Heart left ventricle (tissue), 16 donors: Measurements from ENCODE around the gene ASTN2. TPM values are rescaled to one million over a fixed set of nuclear protein-coding genes. Genes with fewer than 3 reads are reported as not detected.

ENCODE experiments used
- ATAC-seq, 4 donors: fragments of 200-7000 bp; cut with Tn5 transposase; one replicate each; pipeline ENCODE4 v1.9.1; 2020 to 2022; ENCODE audit warnings: moderate library complexity in 4 of 4, mild to moderate bottlenecking in 3 of 4, moderate number of reproducible peaks in 1 of 4
- DNase-seq, 5 donors: peaks; one replicate each; pipeline ENCODE4 v3.0.0-alpha.2; 2020
- H3K27ac ChIP-seq, 12 donors: fragments of 200-600 bp; sonication (generic) in 4 of 12; one replicate each; pipeline versions ENCODE4 v1.5.0 to v1.8.0; 2016 to 2022; ENCODE audit warnings: mild to moderate bottlenecking in 2 of 12
- H3K27me3 ChIP-seq, 9 donors: fragments of 200-600 bp; sonication (generic) in 2 of 9; one replicate each; pipeline versions ENCODE4 v1.5.1 to v1.8.0; 2016 to 2022; ENCODE audit warnings: mild to moderate bottlenecking in 3 of 9
- H3K36me3 ChIP-seq, 9 donors: fragments of 200-600 bp; sonication (generic) in 2 of 9; one replicate each; pipeline versions ENCODE4 v1.5.0 to v1.8.0; 2018 to 2022; ENCODE audit warnings: mild to moderate bottlenecking in 2 of 9
- H3K4me1 ChIP-seq, 12 donors: fragments of 200-600 bp; sonication (generic) in 4 of 12; one replicate each; pipeline versions ENCODE4 v1.5.0 to v1.8.0; 2016 to 2022; ENCODE audit warnings: mild to moderate bottlenecking in 3 of 12
- H3K4me3 ChIP-seq, 12 donors: fragments of 200-600 bp; sonication (generic) in 4 of 12; one replicate each; pipeline versions ENCODE4 v1.5.0 to v1.8.0; 2017 to 2022; ENCODE audit warnings: mild to moderate bottlenecking in 9 of 12, moderate library complexity in 4 of 12
- H3K9me3 ChIP-seq, 12 donors: fragments of 200-600 bp; sonication (generic) in 4 of 12; one replicate each; pipeline versions ENCODE4 v1.5.0 to v1.8.0; 2016 to 2022; ENCODE audit warnings: mild to moderate bottlenecking in 1 of 12
- CTCF ChIP-seq, 12 donors: fragments of 200-600 bp; sonication (generic) in 4 of 12; IDR thresholded peaks; one replicate each; pipeline versions ENCODE4 v1.5.0 to v1.8.0; 2018 to 2022; ENCODE audit warnings: antibody characterized with exemption in 12 of 12, mild to moderate bottlenecking in 5 of 12
- POLR2A ChIP-seq, 2 donors: fragments of 450-650 bp; IDR thresholded peaks; one replicate each; pipeline ENCODE4 v1.6.1; 2017; ENCODE audit warnings: antibody characterized with exemption in 2 of 2, mild to moderate bottlenecking in 2 of 2, moderate library complexity in 2 of 2
- WGBS, 4 donors: extraction: QIAGEN DNeasy Blood & Tissue Kit in 2 of 4; methylation state at CpG; one replicate each; pipeline versions ENCODE4 v1.1.5 to v1.1.7; 2013 to 2018; 5-methylcytosine and 5-hydroxymethylcytosine counted together
- intact Hi-C, 10 donors: fragments of 100-400 bp; cut with DNase I; formaldehyde crosslinking; loops; one replicate each; pipeline versions ENCODE4 v1.11.1 to v1.14.2; 2022
- polyA plus RNA-seq, 2 donors: library from polyadenylated mRNA; stranded (reverse); fragments of 200-250 nt; gene quantifications; one replicate each; pipeline ENCODE4 v1.2.3, GENCODE V29; 2013
- total RNA-seq, 9 donors: library from RNA; depleted of rRNA in 2 of 9; stranded (reverse); fragments of >200 nt in 2 of 9; fragmentation: NEBNext Ultra II Directional in 3 of 9; extraction: Animal tissue kit (Norgen Biotek cat#: 25700) in 3 of 9; gene quantifications; one replicate each; pipeline versions ENCODE4 v1.1.0 to v1.2.4, GENCODE V29; 2016 to 2023
- donor health status: ischemic (EF 13 %, LVEDD 7.1; RV severe dilation, severe dysfunction).
- donor health status: healthy with polysubstance abuse.
- donor health status: DM: no; HTN: yes; CAD: no.
- donor health status: DM: no; HTN: no; CAD: no.
- donor health status: ischemic (EF 25% LVEDD 6.9; RV normal size, moderate dysfunction).
- donor health status: ischemic (EF 25% LVEDD 5.7; RV mildly dilated, moderate dysfunction).
- donor health status: healthy.
- donor health status: DM: yes; HTN: yes; CAD: no.
- donor health status: ischemic (EF 35%, LVEDD 5.7; RV mildly dilated, moderate dysfunction).
- donor health status: nonischemic (EF 11% LVEDD 7.7; RV severe dilation, severe dysfunction).
- donor health status: DM: yes; HTN: yes; CAD: no.
- donor health status: PGD.
- donor health status: ischemic (EF 29% LVEDD 5.4; RV normal size, mild dysfunction).
- donor health status: nonischemic (EF 23%, LVEDD 6.1; RV moderate dilation, normal function).

The ASTN2 gene
- total and polyA plus RNA-seq, 11 donors, result 2.5 to 6.0 (median 3.5) TPM

DNA sequence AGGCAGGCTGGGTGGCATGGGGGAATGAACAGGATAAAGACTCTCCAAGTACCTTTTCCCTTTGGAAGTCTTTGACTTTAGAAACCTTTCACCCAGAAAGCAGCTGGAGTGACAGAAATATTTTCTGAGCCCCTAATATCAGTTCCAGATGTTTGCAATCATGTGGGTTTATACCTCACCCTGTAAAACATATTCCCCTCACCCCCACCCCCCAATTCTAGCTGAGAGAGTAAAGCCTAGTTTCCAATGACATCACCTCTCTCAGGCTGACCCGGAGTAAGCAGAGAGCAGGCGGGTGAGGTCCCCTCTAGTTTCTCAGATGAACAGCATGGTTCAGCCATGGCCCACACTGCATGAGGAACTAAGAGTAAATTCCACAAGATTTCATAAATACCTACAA is 810.6 kb downstream of the ASTN2 start:
- DNase-seq (no peak), ATAC-seq (no peak)
- WGBS, 4 donors, result 88 to 96% (median 90%) methylated on average over 2 of the region's 2 CpGs
- no peaks in the 10 kb centered on the region for H3K9me3 ChIP-seq
- H3K27me3 ChIP-seq, result no peaks in the 10 kb centered on the region
- intact Hi-C loops, result no loop called here
- no peak overlapping the region for H3K4me3 ChIP-seq
- TF ChIP-seq POLR2A (IDR thresholded peaks at IDR 0.05), result no peak
- TF ChIP-seq CTCF (IDR thresholded peaks at IDR 0.05), result no peak
- no peak overlapping the region for H3K27ac ChIP-seq
- H3K36me3 ChIP-seq, result no peaks in the 10 kb centered on the region
- peaks cover 0 to 10% (median 0%) of the 10 kb centered on the region in 12 donors for H3K4me1 ChIP-seq

DNA sequence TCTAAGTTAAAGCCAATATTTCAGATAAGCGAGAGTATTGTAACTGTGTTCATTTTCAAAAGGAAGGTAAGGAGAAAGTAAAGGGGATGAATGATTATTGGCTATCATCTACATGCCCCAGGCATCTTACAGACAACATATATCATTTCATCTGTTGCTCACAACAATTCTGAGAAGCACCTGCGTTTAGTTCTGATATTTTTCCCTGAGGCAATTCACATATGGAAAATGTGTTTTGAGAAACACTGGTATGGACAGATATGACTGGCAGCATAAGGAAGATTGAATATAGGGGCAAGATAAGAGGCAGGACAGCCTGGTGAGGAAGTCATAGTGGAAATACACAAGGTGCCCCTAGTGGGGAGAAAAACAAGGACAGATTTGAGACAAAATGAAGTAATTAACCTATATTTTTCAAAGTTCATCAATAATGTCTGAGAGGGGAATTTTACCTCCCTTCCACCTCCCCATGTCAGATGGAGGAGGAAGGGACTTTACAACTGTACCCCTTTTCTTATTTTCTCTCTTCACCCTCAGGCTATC is 815.4 kb downstream of the ASTN2 start:
- intact Hi-C loops, result no loop called here

DNA sequence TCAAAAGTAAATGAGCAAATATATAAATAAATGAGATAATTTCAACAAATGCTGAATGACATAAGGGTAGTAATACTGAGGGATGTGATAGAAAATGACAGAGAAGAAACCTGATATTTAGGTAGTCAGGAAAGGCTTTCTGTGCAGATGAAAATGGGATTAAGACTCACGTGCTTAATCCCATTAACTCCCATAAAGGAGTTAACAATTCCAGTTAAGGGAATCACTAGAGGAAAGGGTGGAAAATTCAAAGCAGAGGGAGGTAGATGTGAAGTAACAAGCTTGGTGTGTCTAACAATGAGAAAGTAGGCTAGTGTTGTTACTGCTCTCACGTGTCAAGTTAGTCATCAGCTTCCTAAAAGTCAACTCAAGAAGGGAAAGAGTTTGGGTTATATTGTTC is 818.2 kb downstream of the ASTN2 start:
- Histone ChIP-seq H3K27me3 (no peaks in the 10 kb centered on the region), H3K9me3 (no peaks in the 10 kb centered on the region), H3K27ac (no peak overlapping the region), H3K4me3 (no peak overlapping the region), H3K4me1 (peaks cover 0 to 5% (median 0%) of the 10 kb centered on the region in 12 donors), H3K36me3 (no peaks in the 10 kb centered on the region)
- intact Hi-C loops, result no loop called here
- ATAC-seq, result no peak
- no peak for DNase-seq
- 74 to 83% (median 78%) methylated on average over 2 of the region's 2 CpGs for WGBS, 4 donors
- TF ChIP-seq POLR2A (IDR thresholded peaks at IDR 0.05) (no peak), CTCF (IDR thresholded peaks at IDR 0.05) (no peak)

More for the DNA sequence above, 815.4 kb downstream of the ASTN2 start:
- ATAC-seq (no peak), DNase-seq (no peak)
- Histone ChIP-seq H3K4me1 (peaks cover 0 to 4% (median 0%) of the 10 kb centered on the region in 12 donors), H3K9me3 (no peaks in the 10 kb centered on the region), H3K27ac (no peak overlapping the region), H3K4me3 (no peak overlapping the region), H3K36me3 (no peaks in the 10 kb centered on the region), H3K27me3 (no peaks in the 10 kb centered on the region)
- WGBS, 4 donors, result 77 to 92% (median 84%) methylated on average over 2 of the region's 2 CpGs
- no peak for TF ChIP-seq POLR2A (IDR thresholded peaks at IDR 0.05)
- TF ChIP-seq CTCF (IDR thresholded peaks at IDR 0.05), result no peak

- H3K9me3 ChIP-seq, result peaks cover 0 to 4% (median under 1%) of the 10 kb centered on the region in 12 donors
- no peak overlapping the region for H3K4me3 ChIP-seq
- no peaks in the 10 kb centered on the region for H3K27me3 ChIP-seq
- peak overlapping the region in 1 of 12 donors; percentile 30 for H3K27ac ChIP-seq
- DNase-seq (peak in 2 of 5 donors; percentile 39 to 55), ATAC-seq (peak; percentile 64 to 90 (median 73))
- peaks cover 0 to 5% (median 0%) of the 10 kb centered on the region in 12 donors for H3K4me1 ChIP-seq
- TF ChIP-seq CTCF (IDR thresholded peaks at IDR 0.05) (no peak), POLR2A (IDR thresholded peaks at IDR 0.05) (no peak)
- WGBS, 4 donors, result 67 to 77% (median 70%) methylated on average over 2 of the region's 2 CpGs
- intact Hi-C loops, result no loop called here
- H3K36me3 ChIP-seq, result no peaks in the 10 kb centered on the region
Measured at GRCh38 chr9:116594547-116594946, 820.3 kb downstream of the ASTN2 start.
